Measurements from ENCODE around the gene AHRR.
"Not testable (repeated sequence)": the region's sequence is repeated elsewhere in the genome, so short reads cannot be mapped to it uniquely, and the experiment has no call there.

Gene AHRR

DNA sequence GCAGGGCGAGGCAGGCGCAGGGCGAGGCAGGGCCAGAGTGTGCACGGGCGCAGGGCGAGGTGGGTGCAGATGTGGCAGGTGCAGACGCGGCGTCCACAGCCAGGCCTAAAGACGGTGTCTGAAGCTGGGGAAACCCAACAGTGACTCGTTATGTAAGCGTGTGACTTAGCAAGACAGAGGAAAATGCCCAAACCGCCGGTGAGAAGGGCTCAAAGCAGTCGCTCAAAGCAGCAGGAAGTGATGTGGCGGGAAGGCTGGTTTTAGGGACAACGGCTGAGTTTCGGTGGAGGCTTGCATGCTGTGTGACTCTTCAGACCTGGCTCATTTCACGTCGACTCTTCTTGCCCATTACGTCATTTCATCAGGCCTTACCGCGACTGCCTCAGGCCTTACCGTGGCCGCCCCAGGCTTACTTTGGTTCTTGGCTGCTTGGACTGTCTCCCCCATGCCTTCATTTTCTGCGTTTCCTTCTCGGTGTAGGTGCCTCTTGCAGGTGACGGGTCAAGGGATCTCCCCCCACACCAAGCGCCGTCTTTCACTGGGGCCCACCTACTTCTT lies 71.0 kb downstream of the AHRR start:
- TF ChIP-seq, protein P1, sequence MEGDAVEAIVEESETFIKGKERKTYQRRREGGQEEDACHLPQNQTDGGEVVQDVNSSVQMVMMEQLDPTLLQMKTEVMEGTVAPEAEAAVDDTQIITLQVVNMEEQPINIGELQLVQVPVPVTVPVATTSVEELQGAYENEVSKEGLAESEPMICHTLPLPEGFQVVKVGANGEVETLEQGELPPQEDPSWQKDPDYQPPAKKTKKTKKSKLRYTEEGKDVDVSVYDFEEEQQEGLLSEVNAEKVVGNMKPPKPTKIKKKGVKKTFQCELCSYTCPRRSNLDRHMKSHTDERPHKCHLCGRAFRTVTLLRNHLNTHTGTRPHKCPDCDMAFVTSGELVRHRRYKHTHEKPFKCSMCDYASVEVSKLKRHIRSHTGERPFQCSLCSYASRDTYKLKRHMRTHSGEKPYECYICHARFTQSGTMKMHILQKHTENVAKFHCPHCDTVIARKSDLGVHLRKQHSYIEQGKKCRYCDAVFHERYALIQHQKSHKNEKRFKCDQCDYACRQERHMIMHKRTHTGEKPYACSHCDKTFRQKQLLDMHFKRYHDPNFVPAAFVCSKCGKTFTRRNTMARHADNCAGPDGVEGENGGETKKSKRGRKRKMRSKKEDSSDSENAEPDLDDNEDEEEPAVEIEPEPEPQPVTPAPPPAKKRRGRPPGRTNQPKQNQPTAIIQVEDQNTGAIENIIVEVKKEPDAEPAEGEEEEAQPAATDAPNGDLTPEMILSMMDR (IDR thresholded peaks at IDR 0.05; ENCODE audit: borderline replicate concordance, insufficient read depth, low read depth, low read length), result no peak
- H3K4me3 ChIP-seq (ENCODE audit: low read depth, low read length), result no peak overlapping the region

DNA sequence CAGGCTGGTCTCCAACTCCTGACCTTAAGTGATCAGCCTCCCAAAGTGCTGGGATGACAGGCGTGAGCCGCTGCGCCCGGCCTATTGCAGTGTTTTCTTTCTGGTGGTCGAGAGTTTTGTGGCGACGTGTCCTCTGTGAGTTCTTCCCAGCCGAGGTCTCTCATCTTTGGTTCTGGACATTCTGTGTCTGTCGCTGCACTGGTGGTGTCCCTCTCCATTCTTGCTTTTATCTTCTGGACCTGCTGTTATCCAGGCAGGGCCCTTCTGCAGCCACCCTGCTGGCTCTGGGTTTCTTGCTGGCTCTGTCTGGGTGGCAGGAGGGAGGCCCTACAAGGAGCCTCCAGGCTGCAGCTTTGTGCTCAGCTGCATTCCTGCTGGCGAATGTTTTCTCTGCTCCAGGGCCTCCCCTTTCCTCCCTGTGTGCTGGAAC lies 72.3 kb downstream of the AHRR start:
- no peak overlapping the region for H3K4me3 ChIP-seq (ENCODE audit: low read depth, low read length)
- TF ChIP-seq, protein P1 (IDR thresholded peaks at IDR 0.05; ENCODE audit: borderline replicate concordance, insufficient read depth, low read depth, low read length), result no peak

DNA sequence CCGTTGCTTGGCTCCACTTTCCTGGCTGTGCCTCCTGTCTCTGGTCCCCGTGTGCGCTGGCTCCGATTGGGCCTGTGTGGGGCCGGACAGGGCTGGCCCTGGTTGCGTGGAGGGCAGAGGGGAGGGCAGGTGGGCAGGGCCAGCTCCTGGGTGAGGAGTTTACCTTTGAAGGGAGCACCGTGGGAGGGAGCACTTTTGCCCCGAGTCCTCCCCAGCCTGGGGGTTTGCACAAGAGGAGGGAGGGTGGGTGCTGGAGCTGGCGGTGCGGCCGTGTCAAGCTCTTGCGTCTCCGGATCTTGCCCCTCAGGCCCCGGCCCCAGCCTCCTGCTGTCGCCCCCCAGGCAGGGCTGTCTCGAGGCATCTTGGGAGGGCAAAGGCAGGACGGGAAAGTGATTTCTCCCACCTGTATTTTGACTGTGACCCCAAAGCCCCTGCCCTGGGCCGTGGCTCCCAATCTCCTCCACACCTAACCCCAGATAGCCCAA lies 73.2 kb downstream of the AHRR start:
- TF ChIP-seq, protein P1 (IDR thresholded peaks at IDR 0.05; ENCODE audit: borderline replicate concordance, insufficient read depth, low read depth, low read length), result no peak
- H3K4me3 ChIP-seq (ENCODE audit: low read depth, low read length), result no peak overlapping the region

DNA sequence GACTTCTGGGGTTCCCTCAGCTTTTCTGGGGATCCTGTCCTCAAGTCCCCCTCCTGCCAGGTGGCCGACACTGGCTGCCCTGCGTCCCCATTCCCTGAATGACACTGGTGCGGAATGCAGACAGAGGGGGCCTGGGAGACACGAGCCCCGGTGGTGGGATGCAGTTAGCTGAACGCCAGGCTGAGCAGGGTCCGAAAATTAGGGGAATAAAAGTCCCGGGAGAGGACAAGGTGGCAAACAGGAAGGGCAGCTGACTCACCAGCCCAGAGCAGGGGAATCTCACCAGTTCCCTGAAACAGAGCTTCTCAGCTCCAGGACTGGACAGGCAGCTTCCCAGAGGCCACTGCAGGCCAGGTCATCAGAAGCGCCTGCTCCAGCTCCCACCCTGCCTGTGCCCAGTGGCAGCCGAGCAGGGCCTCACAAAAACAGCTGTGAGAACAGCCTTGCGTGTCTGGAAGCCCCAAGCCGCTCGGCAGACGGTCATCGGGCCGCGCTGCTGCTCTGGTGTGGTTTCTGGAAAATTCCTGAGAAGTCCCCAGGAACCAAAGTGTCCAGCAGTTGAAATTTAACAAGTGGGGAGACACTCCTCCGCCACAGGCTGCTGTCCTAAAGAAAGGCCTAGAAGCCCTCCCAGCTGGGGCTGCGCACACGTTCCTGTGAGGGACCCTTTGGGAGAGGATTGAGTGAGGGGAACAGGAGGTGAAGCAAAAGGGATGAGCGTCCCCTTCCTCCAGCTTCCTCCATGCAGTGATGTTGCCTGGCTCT lies 73.8 kb downstream of the AHRR start:
- H3K4me3 ChIP-seq (ENCODE audit: low read depth, low read length), result no peak overlapping the region
- TF ChIP-seq, protein P1 (IDR thresholded peaks at IDR 0.05; ENCODE audit: borderline replicate concordance, insufficient read depth, low read depth, low read length), result no peak

DNA sequence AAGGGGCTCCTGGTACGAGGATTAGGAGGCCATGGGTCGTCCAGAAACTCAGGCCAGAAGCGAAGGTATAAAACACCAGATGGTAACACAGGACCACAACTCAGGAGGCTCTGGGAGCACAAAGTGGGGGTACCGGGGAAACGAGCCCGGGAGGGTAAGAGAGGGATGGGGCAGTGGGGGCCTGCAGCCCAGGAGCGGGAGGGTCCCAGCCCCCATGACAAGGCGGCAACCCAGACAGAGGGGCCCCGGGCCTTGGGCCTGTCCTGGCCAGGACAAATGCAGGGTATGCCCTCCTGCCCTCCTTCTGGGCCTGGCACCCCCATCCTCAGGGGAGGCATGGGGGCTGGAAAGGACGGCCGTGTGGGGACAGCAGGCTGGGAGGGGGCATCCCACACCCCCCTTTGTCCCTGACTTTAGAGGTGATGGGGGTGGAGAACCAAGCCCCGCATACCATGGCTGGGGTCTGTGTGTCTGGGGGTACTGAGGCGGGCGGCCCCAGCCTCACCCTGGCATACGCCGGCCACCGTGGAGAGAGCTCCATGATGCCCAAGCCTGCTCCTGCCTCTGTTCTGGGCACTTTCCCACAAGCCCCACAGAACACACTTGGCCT lies 74.5 kb downstream of the AHRR start:
- no peak overlapping the region for H3K4me3 ChIP-seq (ENCODE audit: low read depth, low read length)
- TF ChIP-seq, protein P1 (IDR thresholded peaks at IDR 0.05; ENCODE audit: borderline replicate concordance, insufficient read depth, low read depth, low read length), result no peak

DNA sequence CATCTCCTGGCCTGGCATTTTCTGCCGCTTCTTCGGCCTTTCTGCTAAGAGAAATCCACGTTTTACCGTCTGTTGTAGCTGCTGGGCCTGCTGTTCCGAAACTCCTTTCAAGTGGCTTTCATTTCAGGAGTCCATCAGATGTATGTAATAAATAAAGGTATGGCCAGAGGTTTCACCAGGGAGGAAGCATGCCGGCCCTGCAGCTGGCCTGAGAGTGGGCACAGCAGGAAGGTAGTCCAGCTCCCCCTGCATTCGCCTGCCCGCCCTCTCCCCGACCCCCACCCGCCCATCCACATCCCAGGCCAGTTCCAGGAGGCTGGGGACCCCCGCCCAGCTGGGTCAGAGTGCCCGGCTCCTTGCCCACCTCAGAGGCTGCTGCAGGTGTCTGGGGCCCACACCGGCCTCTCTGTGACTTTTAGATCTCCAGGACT lies 75.0 kb downstream of the AHRR start:
- TF ChIP-seq, protein P1 (IDR thresholded peaks at IDR 0.05; ENCODE audit: borderline replicate concordance, insufficient read depth, low read depth, low read length), result no peak
- H3K4me3 ChIP-seq (ENCODE audit: low read depth, low read length), result no peak overlapping the region

DNA sequence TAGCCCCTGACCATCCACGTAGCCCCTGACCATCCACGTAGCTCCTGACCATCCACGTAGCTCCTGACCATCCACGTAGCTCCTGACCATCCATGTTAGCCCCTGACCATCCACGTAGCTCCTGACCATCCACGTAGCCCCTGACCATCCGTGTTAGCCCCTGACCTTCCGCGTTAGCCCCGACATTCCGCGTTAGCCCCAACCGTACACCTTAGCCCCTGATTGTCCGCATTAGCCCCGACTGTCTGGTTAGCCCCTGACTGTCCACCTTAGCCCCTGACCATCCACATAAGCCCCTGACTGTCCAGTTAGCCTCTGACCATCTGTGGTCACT lies 76.6 kb downstream of the AHRR start:
- H3K4me3 ChIP-seq (ENCODE audit: low read depth, low read length), result not testable (repeated sequence)
